ENCODE results near the gene DES. TPM values are rescaled to one million over a fixed set of nuclear protein-coding genes. Genes with fewer than 3 reads are reported as not detected.

DES gene
- total RNA-seq, 1 experiment from 2014 or later = not detected

GRCh38 chr2:219461669-219462068, 43.5 kb downstream of the DES start:
- Mint-ChIP-seq H3K4me3 (ENCODE audit: unreplicated experiment) (no peak overlapping the region), H3K27ac (ENCODE audit: unreplicated experiment) (no peak overlapping the region), H3K4me1 (ENCODE audit: low read depth, unreplicated experiment) (peaks cover 7% of the 10 kb centered on the region), H3K27me3 (ENCODE audit: insufficient read depth, unreplicated experiment) (no peaks in the 10 kb centered on the region), H3K36me3 (ENCODE audit: insufficient read depth, unreplicated experiment) (peaks cover 7% of the 10 kb centered on the region), H3K9me3 (ENCODE audit: unreplicated experiment) (no peaks in the 10 kb centered on the region)
- no TSS peak for BruUV-seq (replicated peaks)
- TF ChIP-seq CTCF (IDR thresholded peaks at IDR 0.05; ENCODE audit: insufficient read depth in 1 of 2, low read depth in 1 of 2, low read length in 1 of 2, severe bottlenecking in 1 of 2, unreplicated experiment in 1 of 2) = no peak
- H3K27me3 ChIP-seq (replicated peaks; ENCODE audit: control insufficient read depth, insufficient read depth, low read length) = no peaks in the 10 kb centered on the region
- ChIA-PET POLR2A (no interaction called here), CTCF (interaction anchor here (0.6 to 1.5 kb wide), 3 partner anchors 34 to 520 kb away, joined by 3 to 7 read pairs (median 6); no protein-coding TSS in a partner anchor)
- no peak overlapping the region for H3K4me3 ChIP-seq (ENCODE audit: low read depth, low read length)
- 0 out of 2 replicates have a peak, but pooled peaks cover 4% of the 10 kb centered on the region for H3K4me1 ChIP-seq
- intact Hi-C loops (cut with micrococcal nuclease; ENCODE audit: unreplicated experiment) = no loop called here
- no peak for DNase-seq
- no peaks in the 10 kb centered on the region for H3K9me3 ChIP-seq
- H3K36me3 ChIP-seq (ENCODE audit: control insufficient read depth, insufficient read depth, low read length) = no peaks in the 10 kb centered on the region

GRCh38 chr2:219462349-219462748, 44.2 kb downstream of the DES start:
- Mint-ChIP-seq H3K4me3 (ENCODE audit: unreplicated experiment) (no peak overlapping the region), H3K27ac (ENCODE audit: unreplicated experiment) (no peak overlapping the region), H3K27me3 (ENCODE audit: insufficient read depth, unreplicated experiment) (no peaks in the 10 kb centered on the region), H3K9me3 (ENCODE audit: unreplicated experiment) (no peaks in the 10 kb centered on the region), H3K4me1 (ENCODE audit: low read depth, unreplicated experiment) (peaks cover 7% of the 10 kb centered on the region), H3K36me3 (ENCODE audit: insufficient read depth, unreplicated experiment) (peaks cover 7% of the 10 kb centered on the region)
- no peak for TF ChIP-seq CTCF (IDR thresholded peaks at IDR 0.05; ENCODE audit: insufficient read depth in 1 of 2, low read depth in 1 of 2, low read length in 1 of 2, severe bottlenecking in 1 of 2, unreplicated experiment in 1 of 2)
- ChIA-PET CTCF (interaction anchor here (1.0 to 1.3 kb wide), 2 partner anchors 47 to 68 kb away, joined by 4 to 6 read pairs; no protein-coding TSS in a partner anchor), POLR2A (no interaction called here)
- no TSS peak for BruUV-seq (replicated peaks)
- H3K36me3 ChIP-seq (ENCODE audit: control insufficient read depth, insufficient read depth, low read length) = no peaks in the 10 kb centered on the region
- no peak overlapping the region for H3K4me3 ChIP-seq (ENCODE audit: low read depth, low read length)
- no peaks in the 10 kb centered on the region for H3K9me3 ChIP-seq
- intact Hi-C loops (cut with micrococcal nuclease; ENCODE audit: unreplicated experiment) = no loop called here
- 0 out of 2 replicates have a peak, but pooled peaks cover 4% of the 10 kb centered on the region for H3K4me1 ChIP-seq
- no peaks in the 10 kb centered on the region for H3K27me3 ChIP-seq (replicated peaks; ENCODE audit: control insufficient read depth, insufficient read depth, low read length)
- DNase-seq = no peak

- BruUV-seq (replicated peaks) = no TSS peak
- no peaks in the 10 kb centered on the region for H3K36me3 ChIP-seq (ENCODE audit: control insufficient read depth, insufficient read depth, low read length)
- no peaks in the 10 kb centered on the region for H3K4me1 ChIP-seq
- Mint-ChIP-seq H3K27me3 (ENCODE audit: insufficient read depth, unreplicated experiment) (no peaks in the 10 kb centered on the region), H3K27ac (ENCODE audit: unreplicated experiment) (no peak overlapping the region), H3K4me3 (ENCODE audit: unreplicated experiment) (no peak overlapping the region), H3K9me3 (ENCODE audit: unreplicated experiment) (no peaks in the 10 kb centered on the region), H3K36me3 (ENCODE audit: insufficient read depth, unreplicated experiment) (peaks cover 7% of the 10 kb centered on the region), H3K4me1 (ENCODE audit: low read depth, unreplicated experiment) (no peaks in the 10 kb centered on the region)
- H3K27me3 ChIP-seq (replicated peaks; ENCODE audit: control insufficient read depth, insufficient read depth, low read length) = no peaks in the 10 kb centered on the region
- no peak for TF ChIP-seq CTCF (IDR thresholded peaks at IDR 0.05; ENCODE audit: insufficient read depth in 1 of 2, low read depth in 1 of 2, low read length in 1 of 2, severe bottlenecking in 1 of 2, unreplicated experiment in 1 of 2)
- no peaks in the 10 kb centered on the region for H3K9me3 ChIP-seq
- intact Hi-C loops (cut with micrococcal nuclease; ENCODE audit: unreplicated experiment) = no loop called here
- DNase-seq = no peak
- CTCF ChIA-PET = interaction anchor here (0.6 to 1.7 kb wide), 4 partner anchors 45 to 65 kb away, joined by 4 to 5 read pairs (median 4); no protein-coding TSS in a partner anchor
- no peak overlapping the region for H3K4me3 ChIP-seq (ENCODE audit: low read depth, low read length)
- POLR2A ChIA-PET = no interaction called here
Measured at GRCh38 chr2:219464286-219465032, 46.3 kb downstream of the DES start.
